EL (cell line): ENCODE measurements around the gene SPATA6.
"Not testable (repeated sequence)": the region's sequence is repeated elsewhere in the genome, so short reads cannot be mapped to it uniquely, and the experiment has no call there.

Source experiments
- DNase-seq: peaks from one replicate; pipeline ENCODE4 v3.0.0-alpha.2; 2016

The SPATA6 gene

GRCh38 chr1:48471691-48472576, at the start of gene SPATA6:
Gene SPATA6, minus strand, starts transcription at chr1:48472204. Its CDS starts 196 bp downstream, at chr1:48472008.
- peak; percentile 90 for DNase-seq

GRCh38 chr1:48519896-48520295, 47.9 kb upstream of the SPATA6 start:
- not testable (repeated sequence) for DNase-seq

- no peak for DNase-seq
Measured at GRCh38 chr1:48506870-48507269, 34.9 kb upstream of the SPATA6 start.

- no peak for DNase-seq
Measured at GRCh38 chr1:48500541-48501450, 28.8 kb upstream of the SPATA6 start.

GRCh38 chr1:48499211-48499735, 27.3 kb upstream of the SPATA6 start:
- no peak for DNase-seq

- peak; percentile 59 for DNase-seq
Measured at GRCh38 chr1:48498096-48498791, 26.2 kb upstream of the SPATA6 start.

GRCh38 chr1:48495911-48496310, 23.9 kb upstream of the SPATA6 start:
- DNase-seq: no peak

- DNase-seq: peak; percentile 60
Measured at GRCh38 chr1:48495166-48495565, 23.2 kb upstream of the SPATA6 start.

- DNase-seq: peak; percentile 87
Measured at GRCh38 chr1:48493970-48494769, 22.2 kb upstream of the SPATA6 start.

- no peak for DNase-seq
Measured at GRCh38 chr1:48493041-48493440, 21.0 kb upstream of the SPATA6 start.

- DNase-seq: no peak
Measured at GRCh38 chr1:48492392-48492791, 20.4 kb upstream of the SPATA6 start.

GRCh38 chr1:48488721-48489120, 16.7 kb upstream of the SPATA6 start:
- DNase-seq: no peak

- DNase-seq: no peak
Measured at GRCh38 chr1:48480504-48480903, 8.5 kb upstream of the SPATA6 start.

GRCh38 chr1:48480023-48480422, 8.0 kb upstream of the SPATA6 start:
- not testable (repeated sequence) for DNase-seq

GRCh38 chr1:48472638-48473037, 634 bp upstream of the SPATA6 start:
- DNase-seq: no peak

GRCh38 chr1:48470950-48471690, 884 bp downstream of the SPATA6 start:
- no peak for DNase-seq

GRCh38 chr1:48470481-48470855, 1.5 kb downstream of the SPATA6 start:
- peak; percentile 7 for DNase-seq

- peak; percentile 8 for DNase-seq
Measured at GRCh38 chr1:48469616-48470480, 2.2 kb downstream of the SPATA6 start.

GRCh38 chr1:48466594-48466993, 5.4 kb downstream of the SPATA6 start:
- no peak for DNase-seq

- DNase-seq: no peak
Measured at GRCh38 chr1:48462716-48463302, 9.2 kb downstream of the SPATA6 start.
